Measurements from ENCODE around the gene EMP2.

- TF ChIP-seq, protein P1, sequence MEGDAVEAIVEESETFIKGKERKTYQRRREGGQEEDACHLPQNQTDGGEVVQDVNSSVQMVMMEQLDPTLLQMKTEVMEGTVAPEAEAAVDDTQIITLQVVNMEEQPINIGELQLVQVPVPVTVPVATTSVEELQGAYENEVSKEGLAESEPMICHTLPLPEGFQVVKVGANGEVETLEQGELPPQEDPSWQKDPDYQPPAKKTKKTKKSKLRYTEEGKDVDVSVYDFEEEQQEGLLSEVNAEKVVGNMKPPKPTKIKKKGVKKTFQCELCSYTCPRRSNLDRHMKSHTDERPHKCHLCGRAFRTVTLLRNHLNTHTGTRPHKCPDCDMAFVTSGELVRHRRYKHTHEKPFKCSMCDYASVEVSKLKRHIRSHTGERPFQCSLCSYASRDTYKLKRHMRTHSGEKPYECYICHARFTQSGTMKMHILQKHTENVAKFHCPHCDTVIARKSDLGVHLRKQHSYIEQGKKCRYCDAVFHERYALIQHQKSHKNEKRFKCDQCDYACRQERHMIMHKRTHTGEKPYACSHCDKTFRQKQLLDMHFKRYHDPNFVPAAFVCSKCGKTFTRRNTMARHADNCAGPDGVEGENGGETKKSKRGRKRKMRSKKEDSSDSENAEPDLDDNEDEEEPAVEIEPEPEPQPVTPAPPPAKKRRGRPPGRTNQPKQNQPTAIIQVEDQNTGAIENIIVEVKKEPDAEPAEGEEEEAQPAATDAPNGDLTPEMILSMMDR (IDR thresholded peaks at IDR 0.05; ENCODE audit: low read length), result no peak
- TF ChIP-seq EZH2 (IDR thresholded peaks at IDR 0.05; ENCODE audit: borderline replicate concordance, low read length), result no peak
Measured at GRCh38 chr16:10583269-10583668, 2.9 kb upstream of the EMP2 start.

Measured in OCI-LY1 (cell line).